Activated T-cell treated with anti-CD3 and anti-CD28 coated beads, Interleukin-2, amount 50 U/mL, for 72 hours (primary cell): ENCODE measurements around the gene RPLP2. TPM values are rescaled to one million over a fixed set of nuclear protein-coding genes. Genes with fewer than 3 reads are reported as not detected.
A peak's percentile ranks its signal among the peaks of the same experiment; 100 is the strongest.

Source experiments
- ATAC-seq, 2 donors: fragments of 150-1000 bp; cut with Tn5 transposase; replicated peaks in 1 of 2; 2 replicates each; pipeline ENCODE4 v1.10.0; 2021; ENCODE audit warnings: moderate library complexity in 2 of 2, mild to moderate bottlenecking in 1 of 2
- DNase-seq, 2 donors: peaks; one replicate each; pipeline ENCODE4 v3.0.0; 2021 to 2022; ENCODE audit warnings: mixed read lengths in 1 of 2
- H3K27ac Mint-ChIP-seq: one replicate; pipeline ENCODE4 v1.8.0; 2022; ENCODE audit warnings: mild to moderate bottlenecking, moderate library complexity, mixed read lengths
- H3K27me3 Mint-ChIP-seq: one replicate; pipeline ENCODE4 v1.8.0; 2022; ENCODE audit warnings: low read depth, mixed read lengths
- H3K36me3 Mint-ChIP-seq, 2 donors: one replicate each; pipeline ENCODE4 v1.8.0; 2022; ENCODE audit warnings: mixed read lengths in 2 of 2, mild to moderate bottlenecking in 1 of 2; ENCODE audit not compliant: insufficient read depth in 2 of 2
- H3K4me1 Mint-ChIP-seq: one replicate; pipeline ENCODE4 v1.8.0; 2022; ENCODE audit warnings: low read depth, mixed read lengths
- H3K4me3 Mint-ChIP-seq, 2 donors: one replicate each; pipeline ENCODE4 v1.8.0; 2022; ENCODE audit warnings: mild to moderate bottlenecking in 2 of 2, mixed read lengths in 2 of 2, moderate library complexity in 2 of 2
- H3K9me3 Mint-ChIP-seq, 2 donors: one replicate each; pipeline ENCODE4 v1.8.0; 2022; ENCODE audit warnings: mixed read lengths in 2 of 2
- total RNA-seq, 2 donors: library from RNA; stranded (reverse); gene quantifications; one replicate each; pipeline ENCODE4 v1.2.3, GENCODE V29; 2022

Gene RPLP2
- total RNA-seq, 2 donors from 2014 or later: 3,054 to 3,114 TPM

- peak overlapping the region; percentile 74 to 75 for H3K4me3 Mint-ChIP-seq
- H3K4me1 Mint-ChIP-seq: peaks cover 39% of the 10 kb centered on the region
- peaks cover 2 to 3% of the 10 kb centered on the region in 2 donors for H3K36me3 Mint-ChIP-seq
- no peaks in the 10 kb centered on the region for H3K9me3 Mint-ChIP-seq
- no peak for DNase-seq
- peaks cover 36% of the 10 kb centered on the region for H3K27me3 Mint-ChIP-seq
- no peak overlapping the region for H3K27ac Mint-ChIP-seq
- peak; percentile 4 to 5 for ATAC-seq
These were observed 20.1 kb downstream of the RPLP2 start for GRCh38 chr11:829847-830294.

GRCh38 chr11:830295-831117 lies 20.7 kb downstream of the RPLP2 start:
- Mint-ChIP-seq H3K4me1 (peaks cover 39% of the 10 kb centered on the region), H3K9me3 (no peaks in the 10 kb centered on the region), H3K27me3 (peaks cover 36% of the 10 kb centered on the region), H3K27ac (no peak overlapping the region), H3K36me3 (no peaks in the 10 kb centered on the region), H3K4me3 (peak overlapping the region; percentile 74 to 75)
- DNase-seq (peak; percentile 78 to 79), ATAC-seq (peak; percentile 50 to 58)

DNA sequence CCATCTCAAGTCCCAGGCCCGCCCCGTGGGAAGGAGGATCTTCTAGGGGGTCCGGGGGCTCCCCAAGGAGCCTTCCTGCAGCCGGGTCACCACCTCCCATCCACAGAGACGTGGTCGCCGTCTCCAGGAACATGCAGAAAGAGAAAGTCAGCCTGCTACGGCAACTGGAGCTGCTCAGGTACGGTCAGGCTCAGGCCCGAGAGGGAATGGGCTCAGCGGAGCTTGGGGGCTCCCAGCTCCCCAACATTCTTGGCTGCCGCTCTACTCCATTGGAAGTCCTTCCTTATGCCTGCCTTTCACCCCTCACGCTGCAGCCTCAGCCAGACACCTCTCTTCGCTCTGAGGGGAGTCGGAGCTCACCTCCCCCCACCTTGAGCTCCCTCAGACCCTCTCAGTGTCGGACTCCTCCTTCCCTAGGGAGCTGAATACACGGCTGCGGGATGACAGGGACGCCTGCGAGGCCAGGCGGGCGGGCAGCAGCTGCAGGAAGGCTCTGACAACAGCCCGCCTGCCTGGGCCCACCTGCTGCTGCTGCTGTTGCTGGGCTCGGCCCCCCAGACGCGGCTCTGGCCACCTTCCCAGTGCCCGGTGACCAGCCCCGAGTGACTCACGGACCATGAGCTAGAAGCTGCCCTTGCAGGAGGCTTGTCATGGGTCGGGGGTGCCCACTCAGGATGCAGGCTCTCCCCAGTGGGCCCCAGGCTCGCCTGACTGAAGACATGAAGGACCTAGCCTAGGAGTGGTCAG lies 21.5 kb downstream of the RPLP2 start:
- Mint-ChIP-seq H3K36me3 (no peaks in the 10 kb centered on the region), H3K27me3 (peaks cover 36% of the 10 kb centered on the region), H3K4me3 (peak overlapping the region; percentile 41 to 64), H3K4me1 (peaks cover 39% of the 10 kb centered on the region), H3K27ac (no peak overlapping the region), H3K9me3 (no peaks in the 10 kb centered on the region)
- DNase-seq (no peak), ATAC-seq (no peak)

- H3K27me3 Mint-ChIP-seq: peaks cover 36% of the 10 kb centered on the region
- peak overlapping the region; percentile 41 to 64 for H3K4me3 Mint-ChIP-seq
- no peaks in the 10 kb centered on the region for H3K36me3 Mint-ChIP-seq
- H3K27ac Mint-ChIP-seq: no peak overlapping the region
- no peak for ATAC-seq
- no peaks in the 10 kb centered on the region for H3K9me3 Mint-ChIP-seq
- H3K4me1 Mint-ChIP-seq: peaks cover 35% of the 10 kb centered on the region
- no peak for DNase-seq
These were observed 22.3 kb downstream of the RPLP2 start for GRCh38 chr11:831961-832528.

DNA sequence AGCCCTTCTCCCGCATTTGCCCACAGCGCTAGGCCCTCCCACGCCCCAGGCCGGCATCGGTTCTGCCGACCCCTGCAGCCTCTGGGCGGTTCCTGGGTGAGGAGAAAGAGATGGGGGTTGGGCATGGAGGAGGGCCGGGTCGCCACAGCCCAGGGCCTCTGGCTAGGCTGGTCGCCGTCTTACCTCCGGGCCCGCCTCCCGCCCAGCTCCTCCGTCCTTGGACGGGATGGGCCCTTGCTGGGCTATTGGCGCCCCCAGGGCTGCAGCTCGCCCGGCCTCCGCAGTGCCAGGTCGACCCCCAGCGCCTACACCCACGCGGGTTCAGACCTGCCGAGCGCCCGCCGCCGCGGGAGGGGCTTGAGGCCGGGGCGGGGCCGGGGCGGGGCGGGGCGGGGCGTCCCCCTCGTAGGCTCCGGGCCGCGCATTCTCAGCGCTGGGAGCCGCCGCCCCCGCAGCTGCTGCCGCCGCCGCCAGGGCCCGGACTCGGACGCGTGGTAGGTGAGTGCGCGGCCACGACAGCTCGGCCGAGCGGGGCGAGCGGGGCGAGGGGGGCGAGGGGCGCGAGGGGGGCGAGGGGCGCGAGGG lies 22.9 kb downstream of the RPLP2 start, which contains the start of gene CD151:
Gene CD151, plus strand, starts transcription at position 424 of the 585 bp plus-strand sequence. CDS start 3,118 bp downstream, outside the sequence.
- peak; percentile 66 to 68 for ATAC-seq
- H3K4me1 Mint-ChIP-seq: peaks cover 32% of the 10 kb centered on the region

GRCh38 chr11:833114-833791 lies 23.5 kb downstream of the RPLP2 start:
- Mint-ChIP-seq H3K27ac (no peak overlapping the region), H3K9me3 (no peaks in the 10 kb centered on the region), H3K4me1 (peaks cover 26% of the 10 kb centered on the region), H3K36me3 (no peaks in the 10 kb centered on the region), H3K4me3 (peak overlapping the region; percentile 75), H3K27me3 (peaks cover 27% of the 10 kb centered on the region)
- peak; percentile 40 to 45 for ATAC-seq
- DNase-seq: peak; percentile 62 to 64

More for the DNA sequence above, 22.9 kb downstream of the RPLP2 start, which contains the start of gene CD151:
- H3K27ac Mint-ChIP-seq: no peak within 1 kb of the TSS
- DNase-seq: peak; percentile 62 to 71
- H3K4me3 Mint-ChIP-seq: peak within 1 kb of the TSS; percentile 75
- no peaks in the 10 kb centered on the region for H3K9me3 Mint-ChIP-seq
- H3K27me3 Mint-ChIP-seq: peaks cover 33% of the 10 kb centered on the region
- no peaks in the 10 kb centered on the region for H3K36me3 Mint-ChIP-seq

DNA sequence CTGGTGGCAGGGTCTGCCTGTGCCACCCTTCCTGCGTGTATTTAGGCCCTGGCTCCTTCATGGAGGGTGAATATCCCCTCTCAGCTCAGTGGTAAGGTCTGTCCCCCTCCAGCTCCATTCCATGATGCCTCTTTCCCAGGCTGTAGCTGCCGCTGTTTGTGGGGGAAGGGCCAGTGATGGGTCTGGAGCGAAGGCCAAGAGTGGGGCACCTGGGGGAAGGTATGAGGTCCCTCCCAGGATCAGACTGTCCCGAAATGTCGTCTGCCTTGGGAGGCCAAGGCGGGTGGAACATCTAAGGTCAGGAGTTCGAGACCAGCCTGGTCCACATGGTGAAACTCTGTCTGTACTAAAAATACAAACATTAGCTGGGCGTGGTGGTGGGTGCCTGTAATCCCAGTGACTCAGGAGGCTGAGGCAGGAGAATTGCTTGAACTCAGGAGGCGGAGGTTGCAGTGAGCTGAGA lies 24.1 kb downstream of the RPLP2 start:
- Mint-ChIP-seq H3K27ac (peak overlapping the region; percentile 54), H3K36me3 (peaks cover 0 to 1% of the 10 kb centered on the region in 2 donors), H3K4me1 (peaks cover 25% of the 10 kb centered on the region), H3K9me3 (no peaks in the 10 kb centered on the region), H3K27me3 (peaks cover 20% of the 10 kb centered on the region), H3K4me3 (peak overlapping the region; percentile 75)
- ATAC-seq (no peak), DNase-seq (no peak)

GRCh38 chr11:834371-835316 lies 24.9 kb downstream of the RPLP2 start:
- Mint-ChIP-seq H3K9me3 (no peaks in the 10 kb centered on the region), H3K27ac (peak overlapping the region; percentile 54), H3K36me3 (peaks cover 0 to 4% of the 10 kb centered on the region in 2 donors), H3K27me3 (peaks cover 13% of the 10 kb centered on the region), H3K4me1 (peaks cover 17% of the 10 kb centered on the region), H3K4me3 (peak overlapping the region; percentile 75)
- DNase-seq: no peak
- no peak for ATAC-seq

DNA sequence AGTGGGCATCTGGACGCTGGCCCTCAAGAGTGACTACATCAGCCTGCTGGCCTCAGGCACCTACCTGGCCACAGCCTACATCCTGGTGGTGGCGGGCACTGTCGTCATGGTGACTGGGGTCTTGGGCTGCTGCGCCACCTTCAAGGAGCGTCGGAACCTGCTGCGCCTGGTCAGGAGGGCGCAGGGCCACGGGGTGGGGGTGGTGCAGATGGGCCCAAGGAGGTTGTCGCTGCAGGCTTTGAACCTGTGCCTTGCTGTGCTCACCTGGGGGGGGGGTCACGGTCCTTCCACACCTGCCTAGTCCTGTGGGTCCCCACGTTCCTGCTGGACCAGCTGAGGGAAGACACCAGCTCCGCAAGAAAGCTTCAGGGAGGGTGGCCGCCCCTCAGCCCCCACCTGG lies 26.5 kb downstream of the RPLP2 start:
- Mint-ChIP-seq H3K4me1 (peaks cover 27% of the 10 kb centered on the region), H3K27ac (no peak overlapping the region), H3K27me3 (peaks cover 8% of the 10 kb centered on the region), H3K4me3 (no peak overlapping the region), H3K36me3 (peaks cover 0 to 4% of the 10 kb centered on the region in 2 donors), H3K9me3 (no peaks in the 10 kb centered on the region)
- DNase-seq (no peak), ATAC-seq (no peak)

DNA sequence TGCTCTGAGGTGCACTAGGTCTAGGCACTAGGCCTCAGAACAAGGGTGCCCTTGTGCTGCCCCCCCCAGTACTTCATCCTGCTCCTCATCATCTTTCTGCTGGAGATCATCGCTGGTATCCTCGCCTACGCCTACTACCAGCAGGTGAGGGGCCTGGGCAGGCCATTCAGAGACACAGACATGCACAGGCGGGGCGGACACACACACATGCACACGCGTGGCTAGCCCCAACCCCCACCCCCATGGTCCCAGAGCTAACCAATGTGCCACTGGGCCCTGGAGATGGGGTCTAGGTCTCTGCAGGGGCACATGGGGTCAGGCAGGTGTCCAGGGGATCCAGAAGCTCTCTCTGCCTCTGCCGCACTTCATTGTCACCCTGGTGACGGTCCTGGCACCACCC lies 26.9 kb downstream of the RPLP2 start:
- no peak for ATAC-seq
- Mint-ChIP-seq H3K36me3 (peaks cover 0 to 4% of the 10 kb centered on the region in 2 donors), H3K27ac (no peak overlapping the region), H3K9me3 (no peaks in the 10 kb centered on the region), H3K4me1 (peaks cover 26% of the 10 kb centered on the region), H3K4me3 (no peak overlapping the region), H3K27me3 (peaks cover 4% of the 10 kb centered on the region)
- DNase-seq: no peak

DNA sequence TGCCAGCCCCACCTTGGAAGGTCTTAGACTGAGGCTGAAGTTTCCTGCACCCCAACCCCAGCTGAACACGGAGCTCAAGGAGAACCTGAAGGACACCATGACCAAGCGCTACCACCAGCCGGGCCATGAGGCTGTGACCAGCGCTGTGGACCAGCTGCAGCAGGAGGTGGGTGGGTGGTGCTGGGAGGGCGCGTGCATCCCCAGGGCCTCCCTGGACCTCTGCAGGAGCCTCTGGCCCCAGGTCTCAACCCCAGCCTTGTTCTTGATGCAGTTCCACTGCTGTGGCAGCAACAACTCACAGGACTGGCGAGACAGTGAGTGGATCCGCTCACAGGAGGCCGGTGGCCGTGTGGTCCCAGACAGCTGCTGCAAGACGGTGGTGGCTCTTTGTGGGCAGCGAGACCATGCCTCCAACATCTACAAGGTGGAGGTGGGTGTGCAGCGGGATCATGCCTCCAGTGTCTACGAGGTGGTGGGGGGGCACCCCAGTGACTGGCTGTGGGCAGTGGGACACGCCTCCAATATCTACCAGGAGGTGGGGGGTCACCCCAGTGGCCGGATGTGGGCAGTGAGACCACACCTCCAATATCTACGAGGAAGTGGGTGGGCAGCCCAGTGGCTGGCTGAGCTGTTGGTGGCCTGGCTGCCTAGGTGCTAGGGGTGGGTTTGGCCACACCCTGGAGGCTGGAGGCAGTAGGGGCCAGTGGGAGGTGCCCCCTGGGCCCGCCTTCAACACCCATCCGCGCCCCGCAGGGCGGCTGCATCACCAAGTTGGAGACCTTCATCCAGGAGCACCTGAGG lies 27.6 kb downstream of the RPLP2 start:
- no peak overlapping the region for H3K27ac Mint-ChIP-seq
- H3K9me3 Mint-ChIP-seq: no peaks in the 10 kb centered on the region
- no peaks in the 10 kb centered on the region for H3K27me3 Mint-ChIP-seq
- H3K4me3 Mint-ChIP-seq: no peak overlapping the region
- H3K36me3 Mint-ChIP-seq: peaks cover 0 to 4% of the 10 kb centered on the region in 2 donors
- H3K4me1 Mint-ChIP-seq: peaks cover 22% of the 10 kb centered on the region
- ATAC-seq (no peak), DNase-seq (no peak)
